Liver (tissue), 9 donors: ENCODE results near the gene TFE3. TPM values are rescaled to one million over a fixed set of nuclear protein-coding genes. Genes with fewer than 3 reads are reported as not detected.

Source experiments
- DNase-seq: peaks from one replicate; pipeline ENCODE4 v3.0.0-alpha.2; 2017; ENCODE audit warnings: low spot score
- H3K27ac ChIP-seq, 2 donors: one replicate each; pipeline ENCODE4 v1.7.0; 2013; ENCODE audit warnings: inconsistent platforms in 2 of 2, low read length in 2 of 2, control low read depth in 1 of 2, low read depth in 1 of 2, mild to moderate bottlenecking in 1 of 2
- H3K27me3 ChIP-seq, 4 donors: one replicate each; pipeline versions ENCODE4 v1.6.1 to v1.7.0; 2013; ENCODE audit warnings: low read length in 3 of 4, inconsistent platforms in 1 of 4, mild to moderate bottlenecking in 1 of 4, moderate library complexity in 1 of 4; ENCODE audit not compliant: control insufficient read depth in 4 of 4, insufficient read depth in 4 of 4
- H3K36me3 ChIP-seq, 4 donors: one replicate each; pipeline versions ENCODE4 v1.6.1 to v1.7.0; 2013; ENCODE audit warnings: low read length in 3 of 4, mild to moderate bottlenecking in 3 of 4, low read depth in 1 of 4, moderate library complexity in 1 of 4; ENCODE audit not compliant: control insufficient read depth in 4 of 4, insufficient read depth in 3 of 4
- H3K4me1 ChIP-seq, 4 donors: one replicate each; pipeline versions ENCODE4 v1.6.1 to v1.7.0; 2013; ENCODE audit warnings: low read length in 3 of 4, mild to moderate bottlenecking in 3 of 4, moderate library complexity in 1 of 4; ENCODE audit not compliant: control insufficient read depth in 4 of 4, insufficient read depth in 4 of 4
- H3K4me3 ChIP-seq, 3 donors: one replicate each; pipeline versions ENCODE4 v1.6.1 to v1.7.0; 2013; ENCODE audit warnings: low read length in 3 of 3, control low read depth in 1 of 3, low read depth in 1 of 3, mild to moderate bottlenecking in 1 of 3
- H3K9ac ChIP-seq, 2 donors: one replicate each; pipeline ENCODE4 v1.7.0; 2013; ENCODE audit warnings: low read length in 2 of 2, mild to moderate bottlenecking in 2 of 2, moderate library complexity in 2 of 2, control low read depth in 1 of 2, low read depth in 1 of 2
- H3K9me3 ChIP-seq, 4 donors: one replicate each; pipeline versions ENCODE4 v1.6.1 to v1.7.0; 2013; ENCODE audit warnings: low read length in 3 of 4; ENCODE audit not compliant: control insufficient read depth in 4 of 4
- FOXA1 ChIP-seq: IDR thresholded peaks from 2 replicates; pipeline ENCODE4 v1.6.1; 2016; ENCODE audit warnings: antibody characterized with exemption
- FOXA2 ChIP-seq: IDR thresholded peaks from 2 replicates; pipeline ENCODE4 v1.6.1; 2016; ENCODE audit warnings: antibody characterized with exemption
- GABPA ChIP-seq, 2 donors: IDR thresholded peaks in 1 of 2; conservative IDR thresholded peaks in 1 of 2; 2 replicates each; pipeline ENCODE4 v1.6.1; 2016; ENCODE audit warnings: antibody characterized with exemption in 2 of 2, mild to moderate bottlenecking in 1 of 2, moderate library complexity in 1 of 2
- HNF4A ChIP-seq, 2 donors: conservative IDR thresholded peaks; 2 replicates each; pipeline ENCODE4 v1.6.1; 2016; ENCODE audit warnings: antibody characterized with exemption in 2 of 2, mild to moderate bottlenecking in 2 of 2
- HNF4G ChIP-seq: IDR thresholded peaks from 2 replicates; pipeline ENCODE4 v1.6.1; 2016; ENCODE audit warnings: antibody characterized with exemption
- JUND ChIP-seq, 2 donors: IDR thresholded peaks; 2 replicates each; pipeline ENCODE4 v1.6.1; 2016; ENCODE audit warnings: antibody characterized with exemption in 2 of 2
- NR2F2 ChIP-seq: IDR thresholded peaks from 2 replicates; pipeline ENCODE4 v1.6.1; 2016; ENCODE audit warnings: antibody characterized with exemption
- RXRA ChIP-seq, 2 donors: IDR thresholded peaks; 2 replicates each; pipeline ENCODE4 v1.6.1; 2017 to 2018; ENCODE audit warnings: antibody characterized with exemption in 2 of 2, mild to moderate bottlenecking in 1 of 2
- SP1 ChIP-seq: IDR thresholded peaks from 2 replicates; pipeline ENCODE4 v1.6.1; 2018; ENCODE audit warnings: antibody characterized with exemption, mild to moderate bottlenecking
- TAF1 ChIP-seq: conservative IDR thresholded peaks from 2 replicates; pipeline ENCODE4 v1.6.1; 2016; ENCODE audit warnings: antibody characterized with exemption, mild to moderate bottlenecking
- YY1 ChIP-seq: IDR thresholded peaks from 2 replicates; pipeline ENCODE4 v1.6.1; 2016; ENCODE audit warnings: antibody characterized with exemption, mild to moderate bottlenecking
- WGBS: extraction: QIAGEN DNeasy Blood & Tissue Kit; methylation state at CpG from one replicate; pipeline ENCODE4 v1.1.7; 2013; 5-methylcytosine and 5-hydroxymethylcytosine counted together
- polyA plus RNA-seq, 2 donors: library from polyadenylated mRNA; stranded (reverse) in 1 of 2; unstranded in 1 of 2; fragments of 200-250 nt in 1 of 2; fragments of >200 nt in 1 of 2; fragmentation: Nextera tagmentation in 1 of 2; extraction: Ambion mirVana in 1 of 2; gene quantifications; one replicate each; pipeline versions ENCODE4 v1.2.1 to v1.2.3, GENCODE V29; 2013 to 2015
- total RNA-seq, 2 donors: library from RNA; depleted of rRNA; stranded (reverse); fragments of >200 nt; gene quantifications; one replicate each; pipeline ENCODE4 v1.2.3, GENCODE V29; 2014
- TF ChIP-seq, protein P1 (sequence below): IDR thresholded peaks from 2 replicates; pipeline ENCODE4 v1.6.1; 2016; ENCODE audit warnings: antibody characterized with exemption
- TF ChIP-seq, protein P2 (sequence below): IDR thresholded peaks from 2 replicates; pipeline ENCODE4 v1.6.1; 2016; ENCODE audit warnings: antibody characterized with exemption
- TF ChIP-seq, protein P3 (sequence below): IDR thresholded peaks from 2 replicates; pipeline ENCODE4 v1.6.1; 2016; ENCODE audit warnings: antibody characterized with exemption
- TF ChIP-seq, protein P4 (sequence below): fragments of 150-350 bp; IDR thresholded peaks from 2 replicates; pipeline ENCODE4 v1.5.1; 2017; ENCODE audit warnings: improper control_type of control experiment, low read depth, low read length; ENCODE audit not compliant: missing input control
- donor health status: healthy.
- donor health status: healthy.
- donor health status: healthy.
- donor health status: healthy.
- donor health status: healthy.

The TFE3 gene
- total and polyA plus RNA-seq, 4 donors: 8.6 to 22.4 (median 13.3) TPM

DNA sequence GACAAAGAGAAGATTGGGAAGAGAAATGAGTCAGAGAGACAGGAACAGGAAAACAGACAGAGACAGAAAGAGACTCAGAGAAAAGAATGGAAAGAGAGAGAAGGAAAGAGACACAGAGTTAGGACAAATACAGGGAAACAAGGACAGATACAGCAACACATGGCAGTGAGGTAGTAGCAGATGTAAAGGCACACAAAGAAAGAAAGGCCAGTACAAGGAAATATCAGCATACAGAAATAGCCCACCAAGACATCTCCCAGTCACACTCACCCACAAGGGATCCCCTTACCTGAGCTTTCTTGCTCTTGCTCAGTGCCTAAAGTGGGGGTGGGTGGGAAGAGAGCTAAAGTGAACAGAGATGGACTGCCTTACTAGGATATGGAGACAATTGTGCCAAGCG is 45.3 kb downstream of the TFE3 start:
- H3K4me3 ChIP-seq: no peak overlapping the region
- no peak for TF ChIP-seq FOXA1
- TF ChIP-seq, protein P1, sequence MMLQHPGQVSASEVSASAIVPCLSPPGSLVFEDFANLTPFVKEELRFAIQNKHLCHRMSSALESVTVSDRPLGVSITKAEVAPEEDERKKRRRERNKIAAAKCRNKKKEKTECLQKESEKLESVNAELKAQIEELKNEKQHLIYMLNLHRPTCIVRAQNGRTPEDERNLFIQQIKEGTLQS: no peak
- TF ChIP-seq, protein P2, sequence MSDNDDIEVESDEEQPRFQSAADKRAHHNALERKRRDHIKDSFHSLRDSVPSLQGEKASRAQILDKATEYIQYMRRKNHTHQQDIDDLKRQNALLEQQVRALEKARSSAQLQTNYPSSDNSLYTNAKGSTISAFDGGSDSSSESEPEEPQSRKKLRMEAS: no peak
- no peak for TF ChIP-seq TAF1
- TF ChIP-seq, protein P3, sequence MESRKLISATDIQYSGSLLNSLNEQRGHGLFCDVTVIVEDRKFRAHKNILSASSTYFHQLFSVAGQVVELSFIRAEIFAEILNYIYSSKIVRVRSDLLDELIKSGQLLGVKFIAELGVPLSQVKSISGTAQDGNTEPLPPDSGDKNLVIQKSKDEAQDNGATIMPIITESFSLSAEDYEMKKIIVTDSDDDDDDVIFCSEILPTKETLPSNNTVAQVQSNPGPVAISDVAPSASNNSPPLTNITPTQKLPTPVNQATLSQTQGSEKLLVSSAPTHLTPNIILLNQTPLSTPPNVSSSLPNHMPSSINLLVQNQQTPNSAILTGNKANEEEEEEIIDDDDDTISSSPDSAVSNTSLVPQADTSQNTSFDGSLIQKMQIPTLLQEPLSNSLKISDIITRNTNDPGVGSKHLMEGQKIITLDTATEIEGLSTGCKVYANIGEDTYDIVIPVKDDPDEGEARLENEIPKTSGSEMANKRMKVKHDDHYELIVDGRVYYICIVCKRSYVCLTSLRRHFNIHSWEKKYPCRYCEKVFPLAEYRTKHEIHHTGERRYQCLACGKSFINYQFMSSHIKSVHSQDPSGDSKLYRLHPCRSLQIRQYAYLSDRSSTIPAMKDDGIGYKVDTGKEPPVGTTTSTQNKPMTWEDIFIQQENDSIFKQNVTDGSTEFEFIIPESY: no peak
- TF ChIP-seq HNF4A (conservative IDR thresholded peaks at IDR 0.05): no peak
- no peak for TF ChIP-seq FOXA2
- TF ChIP-seq, protein P4, sequence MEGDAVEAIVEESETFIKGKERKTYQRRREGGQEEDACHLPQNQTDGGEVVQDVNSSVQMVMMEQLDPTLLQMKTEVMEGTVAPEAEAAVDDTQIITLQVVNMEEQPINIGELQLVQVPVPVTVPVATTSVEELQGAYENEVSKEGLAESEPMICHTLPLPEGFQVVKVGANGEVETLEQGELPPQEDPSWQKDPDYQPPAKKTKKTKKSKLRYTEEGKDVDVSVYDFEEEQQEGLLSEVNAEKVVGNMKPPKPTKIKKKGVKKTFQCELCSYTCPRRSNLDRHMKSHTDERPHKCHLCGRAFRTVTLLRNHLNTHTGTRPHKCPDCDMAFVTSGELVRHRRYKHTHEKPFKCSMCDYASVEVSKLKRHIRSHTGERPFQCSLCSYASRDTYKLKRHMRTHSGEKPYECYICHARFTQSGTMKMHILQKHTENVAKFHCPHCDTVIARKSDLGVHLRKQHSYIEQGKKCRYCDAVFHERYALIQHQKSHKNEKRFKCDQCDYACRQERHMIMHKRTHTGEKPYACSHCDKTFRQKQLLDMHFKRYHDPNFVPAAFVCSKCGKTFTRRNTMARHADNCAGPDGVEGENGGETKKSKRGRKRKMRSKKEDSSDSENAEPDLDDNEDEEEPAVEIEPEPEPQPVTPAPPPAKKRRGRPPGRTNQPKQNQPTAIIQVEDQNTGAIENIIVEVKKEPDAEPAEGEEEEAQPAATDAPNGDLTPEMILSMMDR: no peak
- no peak for TF ChIP-seq RXRA (IDR thresholded peaks at IDR 0.05)
- TF ChIP-seq NR2F2: no peak
- peaks cover 5 to 22% (median 13%) of the 10 kb centered on the region in 4 donors for H3K36me3 ChIP-seq
- peaks cover under 1 to 8% (median 5%) of the 10 kb centered on the region in 4 donors for H3K4me1 ChIP-seq
- H3K27ac ChIP-seq: no peak overlapping the region
- H3K27me3 ChIP-seq: no peaks in the 10 kb centered on the region
- WGBS: 93% methylated on average over 1 of the region's 1 CpG
- no peak overlapping the region for H3K9ac ChIP-seq
- H3K9me3 ChIP-seq: no peaks in the 10 kb centered on the region
- DNase-seq: no peak

DNA sequence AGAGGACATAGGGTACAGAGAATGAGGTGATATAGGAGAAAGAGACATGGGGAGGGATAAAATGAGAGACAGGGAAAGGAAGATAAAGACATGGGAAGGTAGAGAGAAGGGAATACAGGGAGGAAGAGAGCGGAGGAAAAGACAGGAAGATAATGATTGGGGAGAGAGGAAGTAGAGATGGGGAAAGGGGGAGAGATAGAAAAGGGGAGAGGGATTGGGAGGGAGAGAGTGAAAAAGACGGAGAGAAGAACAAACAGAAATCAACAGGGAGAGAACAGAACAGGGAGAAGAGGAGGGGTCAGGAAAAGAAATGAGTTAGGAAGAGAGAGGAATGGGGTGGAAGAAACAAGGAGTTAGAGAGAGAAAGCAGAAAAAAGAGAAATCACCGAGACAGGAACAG is 45.7 kb downstream of the TFE3 start:
- Histone ChIP-seq H3K27me3 (no peaks in the 10 kb centered on the region), H3K9me3 (no peaks in the 10 kb centered on the region), H3K4me3 (no peak overlapping the region), H3K36me3 (peaks cover 5 to 23% (median 13%) of the 10 kb centered on the region in 4 donors), H3K9ac (no peak overlapping the region), H3K4me1 (peaks cover 0 to 8% (median 5%) of the 10 kb centered on the region in 4 donors), H3K27ac (no peak overlapping the region)
- TF ChIP-seq HNF4G: no peak
- TF ChIP-seq JUND (IDR thresholded peaks at IDR 0.05): no peak
- no peak for TF ChIP-seq SP1
- TF ChIP-seq GABPA (IDR thresholded peaks at IDR 0.05 in 1 of 2, conservative IDR thresholded peaks at IDR 0.05 in 1 of 2): no peak
- no peak for TF ChIP-seq YY1
- TF ChIP-seq NR2F2: no peak
- TF ChIP-seq, protein P3: no peak
- TF ChIP-seq, protein P1: no peak
- no peak for TF ChIP-seq FOXA2
- no peak for TF ChIP-seq FOXA1
- TF ChIP-seq TAF1: no peak
- 93% methylated on average over 3 of the region's 3 CpGs for WGBS
- no peak for DNase-seq
